LHCN-M2 (cell line): ENCODE data around the gene LAT. TPM values are rescaled to one million over a fixed set of nuclear protein-coding genes. Genes with fewer than 3 reads are reported as not detected.
"Not testable (repeated sequence)": the region's sequence is repeated elsewhere in the genome, so short reads cannot be mapped to it uniquely, and the experiment has no call there.

Source experiments
- DNase-seq: peaks from one replicate; pipeline ENCODE4 v3.0.0-alpha.2; 2012; ENCODE audit warnings: low read depth
- polyA plus RNA-seq: library from polyadenylated mRNA; unstranded; fragments of >200 nt; gene quantifications from one replicate; pipeline ENCODE4 v1.2.1, GENCODE V29; 2012; ENCODE audit warnings: missing spikeins
- total RNA-seq: library from RNA; depleted of rRNA; stranded (reverse); fragments of >200 nt; gene quantifications from 2 replicates; pipeline ENCODE4 v1.2.3, GENCODE V29; 2014; rRNA removed

The LAT gene
- total RNA-seq: 1.2 and 1.8 TPM in 2 replicates
- 0.40 TPM for polyA plus RNA-seq

GRCh38 chr16:28984619-28985135, at the start of gene LAT:
Gene LAT (plus strand): TSS chr16:28985052. CDS start chr16:28985418, 366 bp downstream.
- no peak for DNase-seq

GRCh38 chr16:28935346-28935745, 49.5 kb upstream of the LAT start:
- DNase-seq: peak; percentile 28

- peak; percentile 70 for DNase-seq
Measured at GRCh38 chr16:28935924-28936783, 48.7 kb upstream of the LAT start.

GRCh38 chr16:28936784-28937155, 48.1 kb upstream of the LAT start:
- DNase-seq: no peak

GRCh38 chr16:28937222-28937876, 47.5 kb upstream of the LAT start:
- no peak for DNase-seq

- DNase-seq: no peak
Measured at GRCh38 chr16:28938721-28939120, 46.1 kb upstream of the LAT start.

GRCh38 chr16:28939825-28940224, 45.0 kb upstream of the LAT start:
- DNase-seq: not testable (repeated sequence)

- no peak for DNase-seq
Measured at GRCh38 chr16:28943281-28943680, 41.6 kb upstream of the LAT start.

- DNase-seq: no peak
Measured at GRCh38 chr16:28946681-28947080, 38.2 kb upstream of the LAT start.

- DNase-seq: peak; percentile 100
Measured at GRCh38 chr16:28950648-28951409, 34.0 kb upstream of the LAT start, which contains the start of gene NFATC2IP. Gene NFATC2IP (plus strand): TSS chr16:28950937. CDS start chr16:28951012, 75 bp downstream.

- no peak for DNase-seq
Measured at GRCh38 chr16:28951410-28951943, 33.4 kb upstream of the LAT start.

- no peak for DNase-seq
Measured at GRCh38 chr16:28958216-28958615, 26.6 kb upstream of the LAT start.

- DNase-seq: no peak
Measured at GRCh38 chr16:28958836-28959235, 26.0 kb upstream of the LAT start.

- DNase-seq: no peak
Measured at GRCh38 chr16:28964072-28964471, 20.8 kb upstream of the LAT start.

GRCh38 chr16:28964496-28964895, 20.4 kb upstream of the LAT start:
- DNase-seq: no peak

- no peak for DNase-seq
Measured at GRCh38 chr16:28967156-28967555, 17.7 kb upstream of the LAT start.

GRCh38 chr16:28969696-28970095, 15.2 kb upstream of the LAT start:
- not testable (repeated sequence) for DNase-seq

GRCh38 chr16:28974007-28974436, 10.8 kb upstream of the LAT start:
- DNase-seq: peak; percentile 72

- DNase-seq: peak; percentile 96
Measured at GRCh38 chr16:28974437-28975157, 10.3 kb upstream of the LAT start, which contains the start of gene SPNS1. Gene SPNS1 (plus strand): TSS chr16:28974778. CDS start chr16:28975152, 374 bp downstream.

- no peak for DNase-seq
Measured at GRCh38 chr16:28975158-28975599, 9.7 kb upstream of the LAT start.
